ENCODE data around the gene TMEM176A.

GRCh38 chr7:150847536-150847935, 47.0 kb downstream of the TMEM176A start:
- TF ChIP-seq CTCF (conservative IDR thresholded peaks at IDR 0.05), result no peak
- no peak for TF ChIP-seq ZFX (IDR thresholded peaks at IDR 0.05)

All from C4-2B (cell line).